ENCODE results near the gene PRMT2.

DNA sequence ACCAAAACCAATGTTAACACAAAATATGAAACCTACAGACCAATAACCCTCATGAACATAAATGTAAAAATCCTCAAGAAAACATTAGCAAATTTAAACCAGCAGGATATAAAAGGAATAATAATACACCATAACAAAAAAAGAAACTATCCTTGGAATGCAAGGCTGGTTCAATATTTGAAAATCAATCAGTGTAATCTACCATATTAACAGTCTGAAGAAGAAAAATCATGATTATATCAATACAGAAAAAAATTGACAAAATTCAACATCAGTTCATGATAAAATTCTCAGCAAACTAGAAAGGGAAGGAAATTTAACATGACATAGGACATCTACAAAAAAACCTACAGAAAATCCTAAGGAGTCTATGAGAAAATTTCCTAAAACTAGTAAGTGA, 19.8 kb downstream of the PRMT2 start:
- TF ChIP-seq POLR2AphosphoS5 (IDR thresholded peaks at IDR 0.05; ENCODE audit: low read depth, low read length) (no peak), CTCF (IDR thresholded peaks at IDR 0.05) (no peak)

Measured in Panc1 (cell line).